A549 (cell line): ENCODE data around the gene PICK1.

Experiments used
- CTCF ChIP-seq: fragments of >200 bp; sonication (Bioruptor Twin); formaldehyde crosslinking; IDR thresholded peaks from 3 replicates; pipeline ENCODE4 v1.5.1; 2016
- ELK1 ChIP-seq: fragments of 150-350 bp; IDR thresholded peaks from 2 replicates; pipeline ENCODE4 v1.6.1; 2014; ENCODE audit warnings: low read depth, mild to moderate bottlenecking, low read length
- NFE2L2 ChIP-seq: fragments of 150-350 bp; conservative IDR thresholded peaks from 2 replicates; pipeline ENCODE4 v1.6.1; 2014; ENCODE audit warnings: low read length
- POLR2A ChIP-seq: IDR thresholded peaks from 2 replicates; pipeline ENCODE4 v1.6.1; 2012; ENCODE audit warnings: mild to moderate bottlenecking, low read length

- TF ChIP-seq POLR2A (no peak), CTCF (no peak), ELK1 (no peak), NFE2L2 (no peak)
Measured at GRCh38 chr22:38027487-38027886, 29.7 kb upstream of the PICK1 start.
